GM23248 (cell line): Measurements from ENCODE around the gene NPPB.

ENCODE experiments used
- EZH2 ChIP-seq: fragments of 200-600 bp; sonication (generic); IDR thresholded peaks from 2 replicates; pipeline ENCODE4 v1.6.1; 2018; ENCODE audit warnings: antibody characterized with exemption, mild to moderate bottlenecking; ENCODE audit not compliant: insufficient read depth, poor library complexity, severe bottlenecking
- EZH2phosphoT487 ChIP-seq: fragments of 200-600 bp; sonication (generic); IDR thresholded peaks from 2 replicates; pipeline ENCODE4 v1.6.1; 2018; ENCODE audit warnings: antibody characterized with exemption, moderate library complexity, mild to moderate bottlenecking, low read depth; ENCODE audit not compliant: insufficient read depth

GRCh38 chr1:11898086-11898785 lies 39.5 kb upstream of the NPPB start:
- no peak for TF ChIP-seq EZH2
- no peak for TF ChIP-seq EZH2phosphoT487
